Measurements from ENCODE around the gene THEMIS.

DNA sequence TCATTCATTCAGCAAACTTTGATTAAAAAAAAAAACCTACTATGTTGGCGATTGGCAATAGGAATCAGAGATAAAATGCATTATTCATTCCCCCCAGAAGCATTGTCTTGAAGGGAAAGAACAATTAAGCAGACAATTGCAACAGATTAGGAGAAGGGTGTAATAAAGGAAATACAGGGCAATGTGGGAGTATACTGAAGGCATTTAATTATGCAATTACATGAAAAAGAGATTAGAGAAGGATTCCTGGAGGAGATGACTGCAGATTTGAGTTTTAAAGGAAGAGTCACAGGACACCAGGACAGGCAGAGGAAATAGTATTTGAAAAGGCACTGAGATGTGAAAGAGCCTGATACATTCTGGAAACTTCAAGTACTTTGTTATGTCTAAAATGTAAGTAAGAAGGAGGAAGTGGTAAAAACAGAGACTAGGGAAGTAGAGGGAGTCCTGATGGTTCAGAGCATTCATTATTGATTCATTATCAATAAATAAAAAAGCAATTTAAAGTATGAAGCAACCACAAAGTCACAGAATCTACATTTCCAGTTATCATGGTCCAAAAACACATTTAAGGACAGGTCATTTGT, 43.7 kb downstream of the THEMIS start:
- TF ChIP-seq, protein P1, sequence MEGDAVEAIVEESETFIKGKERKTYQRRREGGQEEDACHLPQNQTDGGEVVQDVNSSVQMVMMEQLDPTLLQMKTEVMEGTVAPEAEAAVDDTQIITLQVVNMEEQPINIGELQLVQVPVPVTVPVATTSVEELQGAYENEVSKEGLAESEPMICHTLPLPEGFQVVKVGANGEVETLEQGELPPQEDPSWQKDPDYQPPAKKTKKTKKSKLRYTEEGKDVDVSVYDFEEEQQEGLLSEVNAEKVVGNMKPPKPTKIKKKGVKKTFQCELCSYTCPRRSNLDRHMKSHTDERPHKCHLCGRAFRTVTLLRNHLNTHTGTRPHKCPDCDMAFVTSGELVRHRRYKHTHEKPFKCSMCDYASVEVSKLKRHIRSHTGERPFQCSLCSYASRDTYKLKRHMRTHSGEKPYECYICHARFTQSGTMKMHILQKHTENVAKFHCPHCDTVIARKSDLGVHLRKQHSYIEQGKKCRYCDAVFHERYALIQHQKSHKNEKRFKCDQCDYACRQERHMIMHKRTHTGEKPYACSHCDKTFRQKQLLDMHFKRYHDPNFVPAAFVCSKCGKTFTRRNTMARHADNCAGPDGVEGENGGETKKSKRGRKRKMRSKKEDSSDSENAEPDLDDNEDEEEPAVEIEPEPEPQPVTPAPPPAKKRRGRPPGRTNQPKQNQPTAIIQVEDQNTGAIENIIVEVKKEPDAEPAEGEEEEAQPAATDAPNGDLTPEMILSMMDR (conservative IDR thresholded peaks at IDR 0.05 in 1 of 2, IDR thresholded peaks at IDR 0.05 in 1 of 2; ENCODE audit: low read depth in 1 of 2, low read length in 2 of 2): no peak
- no peak for TF ChIP-seq EZH2 (IDR thresholded peaks at IDR 0.05; ENCODE audit: low read length, missing control alignments)

Data from fibroblast of lung (primary cell).